Calu3 (cell line): ENCODE results near the gene TMEM184B. TPM values are rescaled to one million over a fixed set of nuclear protein-coding genes. Genes with fewer than 3 reads are reported as not detected.

Experiments used
- BruUV-seq: library from RNA; stranded (reverse); fragments of 400-500 nt; replicated peaks from 2 replicates; lab custom pipeline; 2021; lab: Mats Ljungman, UMichigan
- CTCF ChIA-PET: fragments of 300-600 bp; sonication (Branson Sonifier 250); formaldehyde crosslinking; loops from one replicate; lab custom pipeline; 2022; ENCODE audit warnings: antibody characterized with exemption; lab: Charles Lee
- DNase-seq: peaks from one replicate; pipeline ENCODE4 v3.0.0; 2022
- H3K27ac Mint-ChIP-seq: one replicate; pipeline ENCODE4 v1.8.0; 2022; ENCODE audit warnings: mixed read lengths; ENCODE audit not compliant: unreplicated experiment
- H3K27me3 Mint-ChIP-seq: one replicate; pipeline ENCODE4 v1.8.0; 2022; ENCODE audit warnings: mixed read lengths; ENCODE audit not compliant: unreplicated experiment
- H3K36me3 Mint-ChIP-seq: one replicate; pipeline ENCODE4 v1.8.0; 2022; ENCODE audit warnings: mild to moderate bottlenecking, moderate library complexity, mixed read lengths; ENCODE audit not compliant: insufficient read depth, unreplicated experiment
- H3K4me1 Mint-ChIP-seq: one replicate; pipeline ENCODE4 v1.8.0; 2022; ENCODE audit warnings: mild to moderate bottlenecking, low read depth, mixed read lengths; ENCODE audit not compliant: unreplicated experiment
- H3K4me3 Mint-ChIP-seq: one replicate; pipeline ENCODE4 v1.8.0; 2022; ENCODE audit warnings: mild to moderate bottlenecking, low read depth, moderate library complexity, mixed read lengths; ENCODE audit not compliant: unreplicated experiment
- H3K9me3 Mint-ChIP-seq: one replicate; pipeline ENCODE4 v1.8.0; 2022; ENCODE audit warnings: low read depth, mixed read lengths; ENCODE audit not compliant: unreplicated experiment
- intact Hi-C: fragments of 100-400 bp; cut with micrococcal nuclease; formaldehyde crosslinking; loops from one replicate; pipeline ENCODE4 v1.10.0; 2022; ENCODE audit not compliant: unreplicated experiment
- total RNA-seq: library from RNA; stranded (reverse); gene quantifications from 2 replicates; pipeline ENCODE4 v1.2.3, GENCODE V29; 2022
- TF ChIP-seq, protein P1 (sequence below): fragments of 200-600 bp; IDR thresholded peaks from one replicate; pipeline ENCODE4 v1.8.0; 2022; ENCODE audit warnings: antibody characterized with exemption; ENCODE audit not compliant: unreplicated experiment

Gene TMEM184B
- total RNA-seq, 1 experiment from 2014 or later = 114 TPM

DNA sequence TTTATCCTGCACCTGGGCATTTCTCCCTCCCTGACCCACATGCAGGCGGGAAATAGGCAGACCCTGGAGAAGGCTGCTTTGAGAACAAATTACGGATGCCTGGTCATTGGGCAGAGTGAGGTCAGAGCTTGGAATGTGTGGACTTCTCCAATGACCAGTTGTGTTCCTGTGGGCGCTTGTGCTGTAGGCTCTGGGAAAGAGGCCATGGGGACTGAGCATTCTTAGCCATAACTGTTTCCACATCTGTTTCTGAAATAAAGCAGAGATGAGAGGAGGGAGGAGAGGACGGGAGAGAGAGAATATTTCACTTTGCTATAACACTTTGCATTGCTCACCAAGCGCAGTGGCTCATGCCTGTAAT is 11.2 kb upstream of the TMEM184B start:
- no TSS peak for BruUV-seq
- no peaks in the 10 kb centered on the region for H3K27me3 Mint-ChIP-seq
- no peak for DNase-seq

DNA sequence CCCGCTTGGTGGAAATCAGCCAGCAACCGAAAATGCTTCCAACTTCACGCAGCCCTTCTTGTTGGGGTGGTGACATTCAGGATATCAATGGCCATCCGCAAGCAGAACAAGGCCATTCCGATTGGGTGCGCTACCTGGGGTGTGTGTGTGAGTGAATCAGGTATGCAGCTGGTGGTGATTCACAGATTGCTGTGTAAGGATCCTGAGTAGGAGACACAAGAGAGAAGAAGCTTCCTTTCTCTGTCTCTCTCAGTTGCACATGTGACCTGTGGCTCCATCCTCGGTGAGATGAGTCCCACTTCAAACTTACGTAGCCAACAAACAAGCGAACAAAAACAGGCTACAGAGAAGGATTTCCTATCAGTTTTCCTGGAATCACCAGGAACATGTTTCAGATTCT is 9.6 kb upstream of the TMEM184B start:
- CTCF ChIA-PET = interaction anchor here (1.3 kb wide), 1 partner anchor 168 kb away, joined by 3 read pairs; no protein-coding TSS in a partner anchor
- Mint-ChIP-seq H3K27ac (peak overlapping the region; percentile 36), H3K27me3 (no peaks in the 10 kb centered on the region), H3K4me1 (peaks cover 17% of the 10 kb centered on the region), H3K36me3 (peaks cover 17% of the 10 kb centered on the region), H3K4me3 (no peak overlapping the region), H3K9me3 (no peaks in the 10 kb centered on the region)
- intact Hi-C loops = no loop called here
- BruUV-seq = no TSS peak
- DNase-seq = no peak
- TF ChIP-seq, protein P1, sequence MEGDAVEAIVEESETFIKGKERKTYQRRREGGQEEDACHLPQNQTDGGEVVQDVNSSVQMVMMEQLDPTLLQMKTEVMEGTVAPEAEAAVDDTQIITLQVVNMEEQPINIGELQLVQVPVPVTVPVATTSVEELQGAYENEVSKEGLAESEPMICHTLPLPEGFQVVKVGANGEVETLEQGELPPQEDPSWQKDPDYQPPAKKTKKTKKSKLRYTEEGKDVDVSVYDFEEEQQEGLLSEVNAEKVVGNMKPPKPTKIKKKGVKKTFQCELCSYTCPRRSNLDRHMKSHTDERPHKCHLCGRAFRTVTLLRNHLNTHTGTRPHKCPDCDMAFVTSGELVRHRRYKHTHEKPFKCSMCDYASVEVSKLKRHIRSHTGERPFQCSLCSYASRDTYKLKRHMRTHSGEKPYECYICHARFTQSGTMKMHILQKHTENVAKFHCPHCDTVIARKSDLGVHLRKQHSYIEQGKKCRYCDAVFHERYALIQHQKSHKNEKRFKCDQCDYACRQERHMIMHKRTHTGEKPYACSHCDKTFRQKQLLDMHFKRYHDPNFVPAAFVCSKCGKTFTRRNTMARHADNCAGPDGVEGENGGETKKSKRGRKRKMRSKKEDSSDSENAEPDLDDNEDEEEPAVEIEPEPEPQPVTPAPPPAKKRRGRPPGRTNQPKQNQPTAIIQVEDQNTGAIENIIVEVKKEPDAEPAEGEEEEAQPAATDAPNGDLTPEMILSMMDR = no peak

More for the DNA sequence above, 11.2 kb upstream of the TMEM184B start:
- Mint-ChIP-seq H3K27ac (peak overlapping the region; percentile 36), H3K36me3 (peaks cover 27% of the 10 kb centered on the region), H3K4me3 (no peak overlapping the region), H3K4me1 (peaks cover 24% of the 10 kb centered on the region), H3K9me3 (no peaks in the 10 kb centered on the region)
- intact Hi-C loops = no loop called here
- CTCF ChIA-PET = interaction anchor here (0.6 kb wide), 1 partner anchor 181 kb away, joined by 3 read pairs; no protein-coding TSS in a partner anchor
- TF ChIP-seq, protein P1 = no peak

DNA sequence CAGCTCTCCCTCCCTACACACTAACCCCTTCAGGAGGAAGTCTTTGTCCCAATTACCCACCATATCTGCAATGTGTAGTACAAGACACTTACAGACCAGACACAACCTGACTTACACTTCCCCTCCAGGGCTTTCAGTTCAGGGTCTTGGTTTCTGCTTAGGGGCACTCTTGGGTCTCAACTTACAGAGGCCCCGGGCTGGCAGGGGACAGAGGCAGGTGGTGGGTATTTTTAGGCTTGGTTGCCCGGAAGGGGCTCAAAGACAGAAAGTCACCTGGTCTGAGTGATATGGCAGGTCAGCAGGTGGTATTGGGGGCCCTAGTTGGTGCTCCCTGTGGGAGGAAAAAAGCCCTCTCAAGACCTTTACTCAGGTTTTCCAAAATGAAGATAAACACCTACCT is 3.4 kb upstream of the TMEM184B start:
- no peak overlapping the region for H3K4me3 Mint-ChIP-seq
- CTCF ChIA-PET = no interaction called here
- H3K27me3 Mint-ChIP-seq = no peaks in the 10 kb centered on the region
- peaks cover 21% of the 10 kb centered on the region for H3K36me3 Mint-ChIP-seq
- no TSS peak for BruUV-seq
- no peak for DNase-seq
- no peak overlapping the region for H3K27ac Mint-ChIP-seq
- TF ChIP-seq, protein P1 = no peak
- no peaks in the 10 kb centered on the region for H3K9me3 Mint-ChIP-seq
- peaks cover 17% of the 10 kb centered on the region for H3K4me1 Mint-ChIP-seq
- intact Hi-C loops = no loop called here

DNA sequence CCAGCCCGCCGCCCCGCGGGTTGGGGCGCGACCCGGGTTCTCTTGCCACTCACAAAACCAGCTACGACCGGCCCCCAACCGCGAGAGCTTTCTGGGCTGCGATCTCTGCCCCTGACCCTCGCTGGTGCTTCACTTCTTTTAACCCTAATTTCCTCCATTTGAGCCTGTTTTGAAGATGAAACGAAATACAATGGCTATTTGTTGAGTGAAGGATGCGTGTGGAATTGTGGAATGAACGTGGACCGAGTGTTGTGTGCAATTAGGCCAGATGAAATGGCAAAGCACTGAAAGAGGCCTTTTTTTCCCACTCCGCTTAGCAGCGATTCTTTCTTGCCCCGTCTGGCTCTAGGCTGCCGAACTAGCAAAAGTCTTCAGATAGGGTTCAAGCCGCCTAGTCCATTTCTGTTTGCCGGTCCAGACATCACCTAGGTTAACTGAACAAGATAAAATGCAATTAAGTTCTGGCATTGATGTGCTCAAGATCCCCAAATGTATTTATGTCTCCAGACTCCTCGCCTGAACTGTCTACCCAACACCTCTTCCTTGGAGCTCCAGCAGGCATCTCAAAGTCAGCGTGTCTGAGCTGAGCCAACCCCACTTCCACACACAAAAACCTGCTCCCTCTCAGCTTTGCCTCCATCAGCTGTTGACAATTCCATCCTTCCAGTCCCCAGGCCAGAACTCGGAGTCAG is 471 bp upstream of the TMEM184B start:
- CTCF ChIA-PET = no interaction called here
- H3K36me3 Mint-ChIP-seq = peaks cover 40% of the 10 kb centered on the region
- DNase-seq = no peak
- H3K9me3 Mint-ChIP-seq = no peaks in the 10 kb centered on the region
- intact Hi-C loops = no loop called here
- peak overlapping the region; percentile 94 for H3K4me3 Mint-ChIP-seq
- no TSS peak for BruUV-seq
- no peaks in the 10 kb centered on the region for H3K27me3 Mint-ChIP-seq
- peak overlapping the region; percentile 96 for H3K27ac Mint-ChIP-seq
- H3K4me1 Mint-ChIP-seq = peaks cover 29% of the 10 kb centered on the region
- TF ChIP-seq, protein P1 = no peak
